HFFc6 (cell line): ENCODE measurements around the gene CHTF18. TPM values are rescaled to one million over a fixed set of nuclear protein-coding genes. Genes with fewer than 3 reads are reported as not detected.
A peak's percentile ranks its signal among the peaks of the same experiment; 100 is the strongest.
"Not testable (repeated sequence)": the region's sequence is repeated elsewhere in the genome, so short reads cannot be mapped to it uniquely, and the experiment has no call there.

Experiments used
- DNase-seq: peaks from one replicate; pipeline ENCODE4 v3.0.0-alpha.2; 2018
- H3K27ac Mint-ChIP-seq: 2 replicates; pipeline ENCODE4 v1.8.0; 2020; ENCODE audit warnings: mild to moderate bottlenecking, mixed read lengths
- H3K27me3 Mint-ChIP-seq: 2 replicates; pipeline ENCODE4 v1.8.0; 2021; ENCODE audit warnings: mild to moderate bottlenecking, moderate library complexity, mixed read lengths; ENCODE audit not compliant: insufficient read depth
- H3K36me3 Mint-ChIP-seq: 2 replicates; pipeline ENCODE4 v1.8.0; 2021; ENCODE audit warnings: low read depth, mixed read lengths
- H3K4me1 Mint-ChIP-seq: 2 replicates; pipeline ENCODE4 v1.8.0; 2020; ENCODE audit warnings: low read depth, mixed read lengths
- H3K4me3 Mint-ChIP-seq: 2 replicates; pipeline ENCODE4 v1.8.0; 2020; ENCODE audit warnings: mild to moderate bottlenecking, moderate library complexity, mixed read lengths
- H3K9me3 Mint-ChIP-seq: 2 replicates; pipeline ENCODE4 v1.8.0; 2020; ENCODE audit warnings: mild to moderate bottlenecking, mixed read lengths
- CTCF ChIP-seq: fragments of 200-600 bp; sonication (generic); IDR thresholded peaks from 2 replicates; pipeline ENCODE4 v1.5.0; 2021; ENCODE audit warnings: antibody characterized with exemption, mild to moderate bottlenecking
- total RNA-seq, 6 experiments: library from RNA; stranded (reverse); fragmentation: NEBNext Ultra II Directional; extraction: Animal tissue kit (Norgen Biotek cat#: 25700); gene quantifications; 2 replicates in 1 of 6; 3 replicates in 5 of 6; pipeline ENCODE4 v1.2.3, GENCODE V29; 2021

The CHTF18 gene
- total RNA-seq, 6 experiments from 2014 or later: 15.2 to 31.7 (median 26.0) TPM

- H3K4me1 Mint-ChIP-seq: peaks cover 6% of the 10 kb centered on the region; the same call in 1 of the 2 replicates
- peaks cover 3% of the 10 kb centered on the region for H3K27me3 Mint-ChIP-seq
- no peak overlapping the region for H3K4me3 Mint-ChIP-seq
Measured at GRCh38 chr16:747978-748746, 40.3 kb upstream of the CHTF18 start.

GRCh38 chr16:749010-749409 is 39.4 kb upstream of the CHTF18 start:
- Mint-ChIP-seq H3K4me3 (no peak overlapping the region), H3K4me1 (peaks cover 6% of the 10 kb centered on the region; the same call in 1 of the 2 replicates), H3K27ac (peak overlapping the region; percentile 46; the same call in 1 of the 2 replicates), H3K27me3 (peaks cover 3% of the 10 kb centered on the region), H3K36me3 (no peaks in the 10 kb centered on the region), H3K9me3 (no peaks in the 10 kb centered on the region)
- no peak for TF ChIP-seq CTCF
- peak; percentile 75 for DNase-seq

More at GRCh38 chr16:747978-748746, 40.3 kb upstream of the CHTF18 start:
- no peak overlapping the region for H3K27ac Mint-ChIP-seq
- DNase-seq: no peak
- H3K9me3 Mint-ChIP-seq: no peaks in the 10 kb centered on the region
- TF ChIP-seq CTCF: no peak
- H3K36me3 Mint-ChIP-seq: no peaks in the 10 kb centered on the region

GRCh38 chr16:750485-750884 is 37.9 kb upstream of the CHTF18 start:
- Mint-ChIP-seq H3K36me3 (no peaks in the 10 kb centered on the region), H3K27me3 (peaks cover 7% of the 10 kb centered on the region), H3K4me3 (no peak overlapping the region), H3K27ac (no peak overlapping the region), H3K9me3 (no peaks in the 10 kb centered on the region), H3K4me1 (peaks cover 6% of the 10 kb centered on the region; the same call in 1 of the 2 replicates)
- no peak for DNase-seq
- TF ChIP-seq CTCF: no peak

- Mint-ChIP-seq H3K27me3 (peaks cover 12% of the 10 kb centered on the region), H3K27ac (no peak overlapping the region), H3K4me1 (peaks cover 6% of the 10 kb centered on the region; the same call in 1 of the 2 replicates), H3K9me3 (no peaks in the 10 kb centered on the region), H3K36me3 (peaks cover 2% of the 10 kb centered on the region; the same call in 1 of the 2 replicates), H3K4me3 (no peak overlapping the region)
- TF ChIP-seq CTCF: no peak
- DNase-seq: no peak
Measured at GRCh38 chr16:751152-752006, 37.0 kb upstream of the CHTF18 start.

- Mint-ChIP-seq H3K9me3 (no peaks in the 10 kb centered on the region), H3K4me3 (no peak overlapping the region), H3K27me3 (peaks cover 12% of the 10 kb centered on the region), H3K4me1 (peaks cover 6% of the 10 kb centered on the region; the same call in 1 of the 2 replicates), H3K36me3 (peaks cover 5% of the 10 kb centered on the region; the same call in 1 of the 2 replicates), H3K27ac (no peak overlapping the region)
- no peak for DNase-seq
- TF ChIP-seq CTCF: no peak
Measured at GRCh38 chr16:752007-752312, 36.5 kb upstream of the CHTF18 start.

- not testable (repeated sequence) for H3K9me3 Mint-ChIP-seq
Measured at GRCh38 chr16:754121-754607, 34.3 kb upstream of the CHTF18 start.

More at GRCh38 chr16:754121-754607, 34.3 kb upstream of the CHTF18 start:
- not testable (repeated sequence) for H3K27ac Mint-ChIP-seq, H3K4me3 Mint-ChIP-seq, H3K36me3 Mint-ChIP-seq, DNase-seq, H3K4me1 Mint-ChIP-seq
- peaks cover 12% of the 10 kb centered on the region for H3K27me3 Mint-ChIP-seq
